Esophagus squamous epithelium (tissue), 5 donors: ENCODE measurements around the gene C2orf49. TPM values are rescaled to one million over a fixed set of nuclear protein-coding genes. Genes with fewer than 3 reads are reported as not detected.

ENCODE experiments used
- DNase-seq: peaks from one replicate; lab custom pipeline; 2025; lab: John Stamatoyannopoulos, UW
- H3K27ac ChIP-seq, 4 donors: fragments of 200-600 bp; sonication (generic); one replicate each; pipeline ENCODE4 v1.5.1; 2016 to 2019; ENCODE audit warnings: mild to moderate bottlenecking in 1 of 4
- H3K27me3 ChIP-seq, 4 donors: fragments of 200-600 bp; sonication (generic); 1 replicate in 3 of 4; 2 replicates in 1 of 4; pipeline versions ENCODE4 v1.5.1 to v1.6.0; 2017 to 2021; ENCODE audit warnings: antibody characterized with exemption in 1 of 4
- H3K36me3 ChIP-seq, 3 donors: fragments of 200-600 bp; sonication (generic); one replicate each; pipeline ENCODE4 v1.5.1; 2016 to 2019
- H3K4me1 ChIP-seq, 3 donors: fragments of 200-600 bp; sonication (generic); one replicate each; pipeline ENCODE4 v1.5.1; 2017 to 2019
- H3K4me3 ChIP-seq, 4 donors: fragments of 200-600 bp; sonication (generic); 1 replicate in 3 of 4; 2 replicates in 1 of 4; pipeline ENCODE4 v1.5.1; 2016 to 2019; ENCODE audit warnings: mild to moderate bottlenecking in 2 of 4, moderate library complexity in 1 of 4
- H3K9me3 ChIP-seq, 3 donors: fragments of 200-600 bp; sonication (generic); one replicate each; pipeline ENCODE4 v1.5.1; 2016 to 2019
- POLR2A ChIP-seq, 4 donors: fragments of 450-650 bp; IDR thresholded peaks; one replicate each; pipeline ENCODE4 v1.6.1; 2017; ENCODE audit warnings: antibody characterized with exemption in 4 of 4, mild to moderate bottlenecking in 4 of 4, moderate library complexity in 3 of 4
- WGBS, 2 donors: methylation state at CpG; one replicate each; pipeline ENCODE4 v1.1.5; 2018; 5-methylcytosine and 5-hydroxymethylcytosine counted together
- intact Hi-C: fragments of 100-400 bp; cut with DNase I; formaldehyde crosslinking; loops from one replicate; pipeline ENCODE4 v1.15.0; 2022
- total RNA-seq, 4 donors: library from RNA; depleted of rRNA; stranded (reverse); fragments of >200 nt; gene quantifications; one replicate each; pipeline ENCODE4 v1.1.0, GENCODE V29; 2016
- TF ChIP-seq, protein P1 (sequence below), 6 experiments: fragments of 450-650 bp in 4 of 6; fragments of 200-600 bp in 2 of 6; sonication (generic) in 2 of 6; IDR thresholded peaks; one replicate each; pipeline ENCODE4 v1.5.1; 2016 to 2019; ENCODE audit warnings: antibody characterized with exemption in 6 of 6, mild to moderate bottlenecking in 4 of 6, moderate library complexity in 4 of 6
- donor health status: DM: yes; HTN: yes; CAD: no.

The C2orf49 gene
- total RNA-seq, 4 donors from 2014 or later, result 9.3 to 19.8 (median 12.4) TPM

DNA sequence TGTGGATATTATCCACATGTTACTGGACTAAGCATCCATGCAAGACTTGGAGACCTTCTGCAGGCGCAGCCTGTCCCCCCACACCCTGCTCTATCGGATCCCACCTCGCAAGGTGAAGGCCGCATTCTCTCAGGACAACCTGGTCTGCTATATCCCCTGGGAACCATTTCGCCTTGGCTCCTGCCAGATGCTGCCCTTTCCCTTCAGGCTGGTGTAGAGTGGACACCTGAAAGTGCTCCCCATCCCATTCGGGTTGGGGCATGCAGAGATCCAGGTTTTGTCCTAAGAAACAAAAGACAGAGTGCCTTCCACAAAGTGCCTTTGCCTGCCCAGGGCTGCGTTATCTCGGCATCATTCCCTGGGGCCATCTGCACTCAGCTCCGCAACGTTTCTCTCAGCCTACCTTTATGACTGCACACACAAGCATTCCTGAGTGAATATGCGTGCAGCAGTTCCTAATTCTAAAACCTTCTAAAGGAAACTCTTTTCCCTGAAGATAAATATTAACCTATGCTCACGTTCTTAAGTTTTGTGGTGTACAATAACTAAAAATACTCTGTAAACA lies 41.0 kb downstream of the C2orf49 start:
- Histone ChIP-seq H3K27me3 (no peaks in the 10 kb centered on the region), H3K9me3 (no peaks in the 10 kb centered on the region), H3K4me1 (peaks cover 43 to 99% (median 88%) of the 10 kb centered on the region in 3 donors), H3K27ac (peak overlapping the region in 3 of 4 donors; percentile 86 to 87 (median 87)), H3K4me3 (no peak overlapping the region), H3K36me3 (peaks cover 0 to 20% (median 0%) of the 10 kb centered on the region in 3 donors)
- intact Hi-C loops, result no loop called here
- 68 to 72% methylated on average over 9 to 12 of the region's 12 CpGs for WGBS, 2 donors
- TF ChIP-seq, protein P1, sequence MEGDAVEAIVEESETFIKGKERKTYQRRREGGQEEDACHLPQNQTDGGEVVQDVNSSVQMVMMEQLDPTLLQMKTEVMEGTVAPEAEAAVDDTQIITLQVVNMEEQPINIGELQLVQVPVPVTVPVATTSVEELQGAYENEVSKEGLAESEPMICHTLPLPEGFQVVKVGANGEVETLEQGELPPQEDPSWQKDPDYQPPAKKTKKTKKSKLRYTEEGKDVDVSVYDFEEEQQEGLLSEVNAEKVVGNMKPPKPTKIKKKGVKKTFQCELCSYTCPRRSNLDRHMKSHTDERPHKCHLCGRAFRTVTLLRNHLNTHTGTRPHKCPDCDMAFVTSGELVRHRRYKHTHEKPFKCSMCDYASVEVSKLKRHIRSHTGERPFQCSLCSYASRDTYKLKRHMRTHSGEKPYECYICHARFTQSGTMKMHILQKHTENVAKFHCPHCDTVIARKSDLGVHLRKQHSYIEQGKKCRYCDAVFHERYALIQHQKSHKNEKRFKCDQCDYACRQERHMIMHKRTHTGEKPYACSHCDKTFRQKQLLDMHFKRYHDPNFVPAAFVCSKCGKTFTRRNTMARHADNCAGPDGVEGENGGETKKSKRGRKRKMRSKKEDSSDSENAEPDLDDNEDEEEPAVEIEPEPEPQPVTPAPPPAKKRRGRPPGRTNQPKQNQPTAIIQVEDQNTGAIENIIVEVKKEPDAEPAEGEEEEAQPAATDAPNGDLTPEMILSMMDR (IDR thresholded peaks at IDR 0.05), result no peak
- TF ChIP-seq POLR2A (IDR thresholded peaks at IDR 0.05), result no peak
- DNase-seq, result no peak

DNA sequence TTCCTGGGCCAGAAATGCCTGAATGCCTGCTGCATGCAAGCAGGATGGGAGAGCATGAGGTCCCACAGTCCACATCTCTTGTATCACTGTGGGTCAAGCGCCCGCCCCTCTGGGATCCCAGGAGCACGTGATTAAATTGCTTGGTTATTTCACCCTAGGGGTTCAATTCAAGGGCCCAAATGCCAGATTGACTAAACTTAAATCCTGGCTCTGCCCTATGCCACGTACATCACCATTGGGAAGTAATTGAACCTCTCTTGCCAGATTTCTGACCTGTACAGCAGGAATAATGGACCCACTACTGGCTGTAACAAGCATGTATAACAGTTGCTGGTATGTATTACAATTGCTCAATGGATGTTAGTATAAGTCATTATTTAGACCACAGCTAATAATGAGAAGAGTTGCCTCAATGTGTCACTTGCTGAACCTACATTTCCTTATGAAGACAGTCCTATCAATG lies 41.6 kb downstream of the C2orf49 start:
- no peak overlapping the region for H3K4me3 ChIP-seq
- WGBS, 2 donors, result 50 to 55% methylated on average over 4 of the region's 4 CpGs
- peak overlapping the region in 3 of 4 donors; percentile 86 to 87 (median 87) for H3K27ac ChIP-seq
- DNase-seq, result no peak
- H3K36me3 ChIP-seq, result peaks cover 0 to 26% (median 0%) of the 10 kb centered on the region in 3 donors
- no peaks in the 10 kb centered on the region for H3K27me3 ChIP-seq
- intact Hi-C loops, result no loop called here
- no peak for TF ChIP-seq POLR2A (IDR thresholded peaks at IDR 0.05)
- TF ChIP-seq, protein P1 (IDR thresholded peaks at IDR 0.05), result no peak
- H3K4me1 ChIP-seq, result peaks cover 39 to 99% (median 82%) of the 10 kb centered on the region in 3 donors
- H3K9me3 ChIP-seq, result no peaks in the 10 kb centered on the region

DNA sequence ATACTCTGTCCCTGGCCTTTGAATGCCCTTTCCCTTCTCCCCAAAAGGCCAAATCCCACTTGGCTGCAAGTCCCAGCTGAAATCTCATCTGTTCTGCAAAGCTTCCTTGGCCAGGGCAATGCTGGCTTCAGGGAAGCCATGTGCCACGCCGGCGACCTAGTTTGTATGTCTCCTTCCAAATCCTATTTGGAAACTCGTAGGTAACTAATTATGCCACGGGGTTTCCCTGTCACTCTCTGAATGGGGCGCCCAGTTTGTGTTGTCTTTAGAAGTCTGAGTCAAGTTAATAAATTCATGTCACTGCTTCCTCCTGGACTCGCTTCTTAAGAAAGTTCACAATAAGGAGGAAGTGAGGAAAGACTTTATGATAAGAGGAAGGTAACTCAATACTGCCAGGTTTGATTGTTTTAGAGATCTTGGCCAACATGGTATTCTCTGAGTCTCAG lies 42.4 kb downstream of the C2orf49 start:
- intact Hi-C loops, result no loop called here
- no peaks in the 10 kb centered on the region for H3K9me3 ChIP-seq
- H3K36me3 ChIP-seq, result peaks cover 0 to 34% (median 0%) of the 10 kb centered on the region in 3 donors
- no peak for TF ChIP-seq POLR2A (IDR thresholded peaks at IDR 0.05)
- TF ChIP-seq, protein P1 (IDR thresholded peaks at IDR 0.05), result no peak
- 20 to 24% methylated on average over 7 of the region's 7 CpGs for WGBS, 2 donors
- no peak for DNase-seq
- peak overlapping the region; percentile 72 to 87 (median 86) for H3K27ac ChIP-seq
- H3K27me3 ChIP-seq, result no peaks in the 10 kb centered on the region
- no peak overlapping the region for H3K4me3 ChIP-seq
- H3K4me1 ChIP-seq, result peaks cover 39 to 99% (median 74%) of the 10 kb centered on the region in 3 donors

DNA sequence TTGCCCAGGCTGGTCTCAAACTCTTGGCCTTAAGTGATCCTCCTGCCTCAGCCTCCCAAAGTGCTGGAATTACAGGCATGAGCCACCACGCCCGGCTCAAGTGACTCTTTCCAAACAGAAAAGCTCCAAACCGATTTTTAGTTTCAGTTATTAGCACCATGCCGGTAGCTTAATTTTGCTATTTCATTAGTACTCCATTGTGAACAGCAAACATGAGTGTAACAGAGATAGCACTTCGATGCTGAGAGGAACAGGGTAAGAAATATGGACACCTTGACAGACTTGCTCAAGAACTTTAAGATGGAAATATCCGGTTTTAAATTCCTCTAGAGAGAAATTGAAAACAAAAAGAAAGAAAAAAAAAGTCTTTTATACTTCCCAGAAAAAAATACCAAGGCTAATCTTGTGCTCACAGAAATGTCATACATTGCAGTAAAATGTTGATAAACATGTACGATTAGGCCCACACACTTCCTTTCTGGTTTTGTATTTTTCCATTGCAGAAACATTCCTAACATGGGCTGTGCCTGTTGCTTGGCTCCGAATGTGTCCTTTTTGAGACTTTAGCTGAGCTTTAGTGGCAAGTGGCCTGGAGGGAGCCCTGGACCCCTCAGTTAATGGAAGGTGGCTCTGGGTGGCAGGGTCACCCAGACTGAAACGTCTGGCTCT lies 43.2 kb downstream of the C2orf49 start:
- H3K36me3 ChIP-seq, result peaks cover 0 to 42% (median 3%) of the 10 kb centered on the region in 3 donors
- H3K9me3 ChIP-seq, result no peaks in the 10 kb centered on the region
- TF ChIP-seq, protein P1 (IDR thresholded peaks at IDR 0.05), result no peak
- TF ChIP-seq POLR2A (IDR thresholded peaks at IDR 0.05), result no peak
- H3K27me3 ChIP-seq, result no peaks in the 10 kb centered on the region
- H3K27ac ChIP-seq, result peak overlapping the region; percentile 72 to 87 (median 86)
- intact Hi-C loops, result no loop called here
- no peak overlapping the region for H3K4me3 ChIP-seq
- 17 to 26% methylated on average over 9 of the region's 9 CpGs for WGBS, 2 donors
- no peak for DNase-seq
- H3K4me1 ChIP-seq, result peaks cover 32 to 99% (median 66%) of the 10 kb centered on the region in 3 donors
